A549 (cell line): ENCODE measurements around the gene CCDC73. TPM values are rescaled to one million over a fixed set of nuclear protein-coding genes. Genes with fewer than 3 reads are reported as not detected.

Experiments used
- ATAC-seq, 2 experiments: fragments of 200-7000 bp in 1 of 2; fragments of >200 bp in 1 of 2; cut with Nextera tagmentation in 1 of 2; cut with Tn5 transposase in 1 of 2; 3 replicates each; pipeline versions ENCODE4 v1.8.0 to v1.9.1; 2018 to 2020; ENCODE audit warnings: mild to moderate bottlenecking in 1 of 2, moderate library complexity in 1 of 2
- CTCF ChIA-PET: fragments of 300-600 bp; sonication (Branson Sonifier 250); formaldehyde crosslinking; extraction: SDS; loops from one replicate; lab custom pipeline; 2021; ENCODE audit warnings: antibody characterized with exemption, inconsistent platforms; lab: Yijun Ruan, JAX
- POLR2A ChIA-PET: fragments of 350-600 bp; formaldehyde crosslinking; extraction: SDS; loops from one replicate; lab custom pipeline; 2021; ENCODE audit warnings: antibody characterized with exemption, inconsistent platforms; lab: Yijun Ruan, JAX
- DNase-seq, 2 experiments: peaks; one replicate each; pipeline versions ENCODE4 v3.0.0 to v3.0.0-alpha.2; 2011 to 2016; ENCODE audit warnings: low read depth in 1 of 2, low spot score in 1 of 2
- FAIRE-seq: peaks from 2 replicates; lab custom pipeline; 2011; peaks lifted over from hg19 to GRCh38; lab: Jason Lieb, UNC
- H3K27ac ChIP-seq, 2 experiments: fragments of >200 bp; sonication (Bioruptor Twin); formaldehyde crosslinking; 3 replicates each; pipeline ENCODE4 v1.5.1; 2016 to 2017
- H3K4me1 ChIP-seq: fragments of >200 bp; sonication (Bioruptor Twin); formaldehyde crosslinking; 3 replicates; pipeline ENCODE4 v1.6.1; 2016
- H3K4me2 ChIP-seq: fragments of >200 bp; sonication (Bioruptor Twin); formaldehyde crosslinking; 3 replicates; pipeline ENCODE4 v1.6.1; 2016
- H3K4me3 ChIP-seq: fragments of >200 bp; sonication (Bioruptor Twin); formaldehyde crosslinking; 3 replicates; pipeline ENCODE4 v1.5.1; 2016
- H3K9me3 ChIP-seq: fragments of >200 bp; sonication (Bioruptor Twin); formaldehyde crosslinking; 3 replicates; pipeline ENCODE4 v1.6.1; 2016
- CBX2 ChIP-seq: fragments of 200-600 bp; sonication (generic); IDR thresholded peaks from 2 replicates; pipeline ENCODE4 v1.6.1; 2016; ENCODE audit warnings: low read depth, mild to moderate bottlenecking, borderline replicate concordance
- CBX8 ChIP-seq: fragments of 200-600 bp; sonication (generic); IDR thresholded peaks from 2 replicates; pipeline ENCODE4 v1.6.1; 2016
- CHD2 ChIP-seq: fragments of 150-350 bp; IDR thresholded peaks from 2 replicates; pipeline ENCODE4 v1.6.1; 2014; ENCODE audit warnings: low read length; ENCODE audit not compliant: partially characterized antibody
- CHD4 ChIP-seq: fragments of 200-600 bp; sonication (generic); IDR thresholded peaks from 2 replicates; pipeline ENCODE4 v1.6.1; 2016; ENCODE audit warnings: antibody characterized with exemption, mild to moderate bottlenecking, borderline replicate concordance
- EP300 ChIP-seq, 2 experiments: fragments of >200 bp; sonication (Bioruptor Twin); formaldehyde crosslinking; IDR thresholded peaks; 2 replicates in 1 of 2; 3 replicates in 1 of 2; pipeline ENCODE4 v1.6.1; 2016 to 2017
- FOSB ChIP-seq: fragments of 250-450 bp; sonication (Bioruptor Pico); IDR thresholded peaks from 2 replicates; pipeline ENCODE4 v1.5.0; 2020; ENCODE audit warnings: mild to moderate bottlenecking, moderate library complexity
- HEYL ChIP-seq: fragments of 250-450 bp; sonication (Bioruptor Pico); IDR thresholded peaks from 2 replicates; pipeline ENCODE4 v1.8.0; 2021; ENCODE audit warnings: mild to moderate bottlenecking, moderate library complexity
- HMGXB4 ChIP-seq: fragments of 250-450 bp; sonication (Bioruptor Pico); IDR thresholded peaks from 2 replicates; pipeline ENCODE4 v1.5.0; 2021; ENCODE audit warnings: mild to moderate bottlenecking, moderate library complexity, borderline replicate concordance
- HOXB5 ChIP-seq: fragments of 250-450 bp; sonication (Bioruptor Pico); IDR thresholded peaks from 2 replicates; pipeline ENCODE4 v1.5.0; 2020; ENCODE audit warnings: mild to moderate bottlenecking, moderate library complexity
- JUN ChIP-seq, 2 experiments: fragments of >200 bp; sonication (Bioruptor Twin); formaldehyde crosslinking; IDR thresholded peaks; 2 replicates in 1 of 2; 3 replicates in 1 of 2; pipeline ENCODE4 v1.6.1; 2016 to 2017
- JUNB ChIP-seq: fragments of >200 bp; sonication (Bioruptor Twin); formaldehyde crosslinking; IDR thresholded peaks from 2 replicates; pipeline ENCODE4 v1.6.1; 2016
- MAFK ChIP-seq: fragments of 450-650 bp; IDR thresholded peaks from 2 replicates; pipeline ENCODE4 v1.6.1; 2014; ENCODE audit not compliant: partially characterized antibody
- MAZ ChIP-seq: fragments of 150-350 bp; IDR thresholded peaks from 2 replicates; pipeline ENCODE4 v1.6.1; 2014; ENCODE audit warnings: antibody characterized with exemption, low read depth, low read length, borderline replicate concordance
- MYC ChIP-seq: IDR thresholded peaks from 2 replicates; pipeline ENCODE4 v1.6.1; 2012; ENCODE audit warnings: mild to moderate bottlenecking, inconsistent platforms, low read length, improper control_type of control experiment, borderline replicate concordance
- NFE2L2 ChIP-seq: fragments of 150-350 bp; conservative IDR thresholded peaks from 2 replicates; pipeline ENCODE4 v1.6.1; 2014; ENCODE audit warnings: low read length
- NR3C1 ChIP-seq: fragments of >200 bp; sonication (Bioruptor Twin); formaldehyde crosslinking; IDR thresholded peaks from 3 replicates; pipeline ENCODE4 v1.6.1; 2017
- POLR2A ChIP-seq: IDR thresholded peaks from 2 replicates; pipeline ENCODE4 v1.6.1; 2012; ENCODE audit warnings: mild to moderate bottlenecking, low read length
- RAD21 ChIP-seq, 2 experiments: fragments of >200 bp in 1 of 2; sonication (Bioruptor Twin) in 1 of 2; formaldehyde crosslinking in 1 of 2; IDR thresholded peaks in 1 of 2; conservative IDR thresholded peaks in 1 of 2; 2 replicates in 1 of 2; 3 replicates in 1 of 2; pipeline ENCODE4 v1.6.1; 2012 to 2018; ENCODE audit warnings: inconsistent platforms in 1 of 2
- RCOR1 ChIP-seq: fragments of 150-350 bp; IDR thresholded peaks from 2 replicates; pipeline ENCODE4 v1.6.1; 2014; ENCODE audit warnings: antibody characterized with exemption, low read length, low read depth
- RFX5 ChIP-seq: fragments of 450-650 bp; IDR thresholded peaks from 2 replicates; pipeline ENCODE4 v1.7.1; 2014; ENCODE audit warnings: antibody characterized with exemption, mild to moderate bottlenecking, moderate library complexity
- SMC3 ChIP-seq: fragments of >200 bp; sonication (Bioruptor Twin); formaldehyde crosslinking; IDR thresholded peaks from 3 replicates; pipeline ENCODE4 v1.6.1; 2018; ENCODE audit warnings: inconsistent platforms
- TP53 ChIP-seq: fragments of 250-450 bp; sonication (Bioruptor Pico); IDR thresholded peaks from 2 replicates; pipeline ENCODE4 v1.5.0; 2021; ENCODE audit warnings: mild to moderate bottlenecking, moderate library complexity
- ZFP36 ChIP-seq: fragments of 450-650 bp; IDR thresholded peaks from 2 replicates; pipeline ENCODE4 v1.6.1; 2014; ENCODE audit warnings: borderline replicate concordance; ENCODE audit not compliant: partially characterized antibody
- ZSCAN20 ChIP-seq: fragments of 250-450 bp; sonication (Bioruptor Pico); IDR thresholded peaks from 2 replicates; pipeline ENCODE4 v1.8.0; 2022; ENCODE audit warnings: mild to moderate bottlenecking, moderate library complexity
- WGBS: methylation state at CpG from one replicate; pipeline ENCODE4 v1.1.6; 2017; ENCODE audit errors: missing lambda C conversion rate; 5-methylcytosine and 5-hydroxymethylcytosine counted together
- polyA plus RNA-seq, 4 experiments: library from polyadenylated mRNA; depleted of rRNA in 3 of 4; stranded (reverse); fragments of >200 nt; fragmentation: RNase III in 1 of 4; extraction: RNeasy Plus Mini Kit Qiagen cat#74134 plus additional on column Dnase treatment in 1 of 4; gene quantifications; 2 replicates in 3 of 4; 3 replicates in 1 of 4; pipeline ENCODE4 v1.2.3, GENCODE V29; 2011 to 2017
- TF ChIP-seq, protein P1 (sequence below): IDR thresholded peaks from 2 replicates; pipeline ENCODE4 v1.6.1; 2012; ENCODE audit warnings: low read depth, borderline replicate concordance
- TF ChIP-seq, protein P2 (sequence below): fragments of >200 bp; sonication (Bioruptor Twin); formaldehyde crosslinking; IDR thresholded peaks from 3 replicates; pipeline ENCODE4 v1.5.1; 2016

The CCDC73 gene
- polyA plus RNA-seq, 2 of the 4 experiments (the other 2 are of a cell fraction), result 0.03 TPM; not detected in 1

DNA sequence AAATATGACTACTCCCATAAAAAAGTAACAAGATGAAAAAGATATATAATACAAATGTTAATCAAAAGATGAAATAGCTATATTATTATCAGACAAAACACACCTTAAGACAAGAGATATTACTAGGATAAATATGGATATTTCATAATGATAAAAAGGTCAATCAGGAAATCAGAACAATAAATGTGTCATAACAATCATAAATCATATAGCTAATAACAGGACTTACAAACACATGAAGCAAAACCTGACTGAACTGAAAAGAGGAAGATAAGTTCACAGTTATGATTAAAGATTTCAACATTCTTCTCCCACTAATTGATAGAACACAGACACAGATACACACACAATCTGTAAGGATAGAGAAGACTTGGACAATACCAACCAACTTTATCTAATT lies 163.6 kb downstream of the CCDC73 start:
- no peak for TF ChIP-seq RFX5
- TF ChIP-seq, protein P1, sequence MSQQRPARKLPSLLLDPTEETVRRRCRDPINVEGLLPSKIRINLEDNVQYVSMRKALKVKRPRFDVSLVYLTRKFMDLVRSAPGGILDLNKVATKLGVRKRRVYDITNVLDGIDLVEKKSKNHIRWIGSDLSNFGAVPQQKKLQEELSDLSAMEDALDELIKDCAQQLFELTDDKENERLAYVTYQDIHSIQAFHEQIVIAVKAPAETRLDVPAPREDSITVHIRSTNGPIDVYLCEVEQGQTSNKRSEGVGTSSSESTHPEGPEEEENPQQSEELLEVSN, result no peak
- TF ChIP-seq HOXB5 (CRISPR knock-in tag), result no peak
- TF ChIP-seq ZFP36, result no peak
- TF ChIP-seq MAZ, result no peak

DNA sequence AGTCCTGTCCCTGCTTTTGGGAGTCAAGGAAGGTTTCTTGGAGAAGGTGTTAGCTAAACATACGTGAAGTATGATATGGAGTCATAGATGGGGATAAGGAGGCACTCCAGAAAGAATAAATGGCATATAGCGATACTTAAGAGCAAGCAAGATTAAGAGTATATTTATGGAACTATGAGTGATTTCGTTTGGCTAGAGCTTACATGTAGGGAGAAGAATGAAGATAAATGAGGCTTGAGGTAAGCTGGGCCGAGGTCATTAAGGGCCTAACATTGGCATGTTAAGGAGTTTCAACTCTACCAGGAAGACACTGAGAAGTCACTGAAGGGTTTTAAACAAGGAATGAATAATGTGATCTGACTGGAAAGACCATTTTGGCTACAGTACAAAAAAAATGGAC lies 177.6 kb downstream of the CCDC73 start:
- CTCF ChIA-PET, result no interaction called here
- no peak for TF ChIP-seq MAFK
- no peak for TF ChIP-seq ZSCAN20
- no peak for TF ChIP-seq RFX5
- no peak for TF ChIP-seq CHD4
- TF ChIP-seq POLR2A, result no peak
- no peak for TF ChIP-seq FOSB (CRISPR knock-in tag)
- no peak for TF ChIP-seq HEYL
- TF ChIP-seq NR3C1, result no peak
- no peak for TF ChIP-seq JUNB
- TF ChIP-seq NFE2L2, result no peak
- no peak for TF ChIP-seq JUN (IDR thresholded peaks at IDR 0.05)
- TF ChIP-seq RCOR1, result no peak
- no peak for TF ChIP-seq CBX2
- no peak for TF ChIP-seq CHD2
- no peak for TF ChIP-seq CBX8
- no peak for TF ChIP-seq SMC3
- no peak for TF ChIP-seq TP53 (CRISPR knock-in tag)
- TF ChIP-seq EP300 (IDR thresholded peaks at IDR 0.05), result no peak
- no peak for TF ChIP-seq MYC
- TF ChIP-seq HMGXB4 (CRISPR knock-in tag), result no peak
- 77% methylated on average over 4 of the region's 4 CpGs for WGBS
- DNase-seq (no peak), FAIRE-seq (no peak), ATAC-seq (no peak)
- Histone ChIP-seq H3K4me3 (no peak overlapping the region), H3K4me1 (no peaks in the 10 kb centered on the region), H3K4me2 (no peak overlapping the region), H3K27ac (no peak overlapping the region), H3K9me3 (no peaks in the 10 kb centered on the region)
- POLR2A ChIA-PET, result no interaction called here

More for the DNA sequence above, 163.6 kb downstream of the CCDC73 start:
- Histone ChIP-seq H3K27ac (no peak overlapping the region), H3K4me2 (no peak overlapping the region), H3K4me3 (no peak overlapping the region), H3K4me1 (no peaks in the 10 kb centered on the region), H3K9me3 (no peaks in the 10 kb centered on the region; the same call in 2 of the 3 replicates)
- ChIA-PET POLR2A (no interaction called here), CTCF (no interaction called here)
- DNase-seq (no peak), FAIRE-seq (peak; percentile 36), ATAC-seq (no peak)

DNA sequence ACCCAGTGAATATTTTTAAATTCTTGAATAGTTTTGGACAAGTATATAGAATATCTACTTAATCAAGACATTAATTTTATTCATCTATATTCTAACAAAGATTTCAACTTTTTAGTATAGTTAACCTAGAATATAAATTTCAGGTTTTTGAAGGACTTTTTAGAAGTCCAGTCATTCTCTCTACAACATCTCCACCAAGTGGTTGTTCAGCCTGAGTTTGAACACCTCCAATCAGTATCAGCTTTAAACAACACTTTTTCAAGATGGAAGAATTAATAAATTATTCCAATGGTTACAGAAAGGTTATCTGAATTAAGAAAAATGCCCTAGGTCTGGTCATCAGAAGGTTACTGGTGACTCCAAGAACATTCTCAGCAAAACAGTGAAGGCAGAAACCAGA lies 179.0 kb downstream of the CCDC73 start:
- CTCF ChIA-PET, result interaction anchor here (0.6 to 1.2 kb wide), 6 partner anchors 9 to 293 kb away, joined by 3 to 6 read pairs (median 3); no protein-coding TSS in a partner anchor
- no peak overlapping the region for H3K4me2 ChIP-seq
- no peak overlapping the region for H3K27ac ChIP-seq
- ATAC-seq (0 out of 6 replicates have a peak, but pooled peaks of 1 of the 2 experiments have one; percentile 22), DNase-seq (peak in 1 of 2 experiments; percentile 20), FAIRE-seq (no peak)
- H3K9me3 ChIP-seq, result no peaks in the 10 kb centered on the region
- no peaks in the 10 kb centered on the region for H3K4me1 ChIP-seq
- POLR2A ChIA-PET, result no interaction called here
- TF ChIP-seq, protein P2, sequence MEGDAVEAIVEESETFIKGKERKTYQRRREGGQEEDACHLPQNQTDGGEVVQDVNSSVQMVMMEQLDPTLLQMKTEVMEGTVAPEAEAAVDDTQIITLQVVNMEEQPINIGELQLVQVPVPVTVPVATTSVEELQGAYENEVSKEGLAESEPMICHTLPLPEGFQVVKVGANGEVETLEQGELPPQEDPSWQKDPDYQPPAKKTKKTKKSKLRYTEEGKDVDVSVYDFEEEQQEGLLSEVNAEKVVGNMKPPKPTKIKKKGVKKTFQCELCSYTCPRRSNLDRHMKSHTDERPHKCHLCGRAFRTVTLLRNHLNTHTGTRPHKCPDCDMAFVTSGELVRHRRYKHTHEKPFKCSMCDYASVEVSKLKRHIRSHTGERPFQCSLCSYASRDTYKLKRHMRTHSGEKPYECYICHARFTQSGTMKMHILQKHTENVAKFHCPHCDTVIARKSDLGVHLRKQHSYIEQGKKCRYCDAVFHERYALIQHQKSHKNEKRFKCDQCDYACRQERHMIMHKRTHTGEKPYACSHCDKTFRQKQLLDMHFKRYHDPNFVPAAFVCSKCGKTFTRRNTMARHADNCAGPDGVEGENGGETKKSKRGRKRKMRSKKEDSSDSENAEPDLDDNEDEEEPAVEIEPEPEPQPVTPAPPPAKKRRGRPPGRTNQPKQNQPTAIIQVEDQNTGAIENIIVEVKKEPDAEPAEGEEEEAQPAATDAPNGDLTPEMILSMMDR, result peak; percentile 35
- TF ChIP-seq RAD21 (conservative IDR thresholded peaks at IDR 0.05 in 1 of 2, IDR thresholded peaks at IDR 0.05 in 1 of 2), result peak; percentile 38; a peak in 3 of 5 replicates
- no peak for TF ChIP-seq CBX2
- H3K4me3 ChIP-seq, result no peak overlapping the region
